Mucosa of rectum (tissue), 2 donors: ENCODE data around the gene SUGCT.
A peak's percentile ranks its signal among the peaks of the same experiment; 100 is the strongest.
"Not testable (repeated sequence)": the region's sequence is repeated elsewhere in the genome, so short reads cannot be mapped to it uniquely, and the experiment has no call there.

ENCODE experiments used
- H3K27ac ChIP-seq, 2 donors: one replicate each; pipeline ENCODE4 v1.7.0; 2013; ENCODE audit warnings: inconsistent platforms in 2 of 2, low read depth in 2 of 2, low read length in 2 of 2
- H3K27me3 ChIP-seq, 2 donors: one replicate each; pipeline ENCODE4 v1.7.0; 2013; ENCODE audit warnings: low read length in 2 of 2; ENCODE audit not compliant: control insufficient read depth in 2 of 2, insufficient read depth in 2 of 2
- H3K36me3 ChIP-seq, 2 donors: one replicate each; pipeline ENCODE4 v1.7.0; 2013; ENCODE audit warnings: low read length in 2 of 2; ENCODE audit not compliant: control insufficient read depth in 2 of 2, insufficient read depth in 2 of 2
- H3K4me1 ChIP-seq, 2 donors: one replicate each; pipeline ENCODE4 v1.7.0; 2013; ENCODE audit warnings: low read length in 2 of 2, mild to moderate bottlenecking in 1 of 2; ENCODE audit not compliant: control insufficient read depth in 2 of 2, insufficient read depth in 2 of 2
- H3K4me3 ChIP-seq, 2 donors: one replicate each; pipeline ENCODE4 v1.7.0; 2013; ENCODE audit warnings: low read length in 2 of 2
- H3K9ac ChIP-seq, 2 donors: one replicate each; pipeline ENCODE4 v1.7.0; 2013; ENCODE audit warnings: low read length in 2 of 2, low read depth in 1 of 2, mild to moderate bottlenecking in 1 of 2
- H3K9me3 ChIP-seq, 2 donors: one replicate each; pipeline ENCODE4 v1.7.0; 2013; ENCODE audit warnings: low read length in 2 of 2; ENCODE audit not compliant: control insufficient read depth in 2 of 2
- donor health status: healthy.
- donor health status: Normal muscosa, but diverticular disease.

Gene SUGCT

GRCh38 chr7:40138973-40139372, 4.2 kb downstream of the SUGCT start:
- no peak overlapping the region for H3K9ac ChIP-seq

GRCh38 chr7:40139891-40140290, 5.1 kb downstream of the SUGCT start:
- not testable (repeated sequence) for H3K36me3 ChIP-seq, H3K9ac ChIP-seq, H3K27me3 ChIP-seq, H3K27ac ChIP-seq, H3K4me1 ChIP-seq, H3K9me3 ChIP-seq, H3K4me3 ChIP-seq

More at GRCh38 chr7:40138973-40139372, 4.2 kb downstream of the SUGCT start:
- H3K27me3 ChIP-seq = no peaks in the 10 kb centered on the region
- no peaks in the 10 kb centered on the region for H3K36me3 ChIP-seq
- H3K4me3 ChIP-seq = no peak overlapping the region
- no peaks in the 10 kb centered on the region for H3K9me3 ChIP-seq
- H3K4me1 ChIP-seq = peaks cover 5% of the 10 kb centered on the region in 2 donors
- no peak overlapping the region for H3K27ac ChIP-seq

DNA sequence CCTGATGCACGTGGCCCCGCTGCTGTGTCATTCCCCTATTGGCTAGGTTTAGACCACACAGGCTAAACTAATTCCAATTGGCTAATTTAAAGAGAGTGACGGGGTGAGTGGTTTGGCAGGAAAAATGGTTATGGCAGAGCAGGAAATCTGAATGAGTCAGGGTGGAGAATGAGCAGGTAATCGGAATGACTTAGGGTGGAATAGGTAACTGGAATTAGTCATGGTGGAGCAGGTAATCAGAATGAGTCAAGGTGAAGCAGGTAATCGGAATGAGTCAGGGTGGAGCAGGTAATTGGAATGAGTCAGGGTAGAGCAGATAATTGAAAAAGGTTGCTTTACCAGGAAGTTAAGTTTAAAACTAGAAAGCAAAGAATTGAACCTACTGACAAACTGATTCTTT, 7.1 kb downstream of the SUGCT start:
- H3K27me3 ChIP-seq, H3K4me1 ChIP-seq: not testable (repeated sequence)
- H3K27ac ChIP-seq = peak overlapping the region in 1 of 2 donors; percentile 39

GRCh38 chr7:40145596-40146130, 10.9 kb downstream of the SUGCT start:
- not testable (repeated sequence) for H3K9ac ChIP-seq, H3K36me3 ChIP-seq, H3K4me3 ChIP-seq, H3K4me1 ChIP-seq, H3K27me3 ChIP-seq, H3K9me3 ChIP-seq
- peak overlapping the region in 1 of 2 donors; percentile 16 for H3K27ac ChIP-seq

More for the DNA sequence above, 7.1 kb downstream of the SUGCT start:
- H3K9me3 ChIP-seq, H3K4me3 ChIP-seq, H3K36me3 ChIP-seq, H3K9ac ChIP-seq: not testable (repeated sequence)

GRCh38 chr7:40147371-40148246, 12.8 kb downstream of the SUGCT start:
- H3K27ac ChIP-seq = no peak overlapping the region
- H3K9me3 ChIP-seq = no peaks in the 10 kb centered on the region
- no peaks in the 10 kb centered on the region for H3K27me3 ChIP-seq
- H3K36me3 ChIP-seq = no peaks in the 10 kb centered on the region
- H3K4me3 ChIP-seq = no peak overlapping the region
- H3K4me1 ChIP-seq = peaks cover 2 to 6% of the 10 kb centered on the region in 2 donors
- H3K9ac ChIP-seq = no peak overlapping the region

DNA sequence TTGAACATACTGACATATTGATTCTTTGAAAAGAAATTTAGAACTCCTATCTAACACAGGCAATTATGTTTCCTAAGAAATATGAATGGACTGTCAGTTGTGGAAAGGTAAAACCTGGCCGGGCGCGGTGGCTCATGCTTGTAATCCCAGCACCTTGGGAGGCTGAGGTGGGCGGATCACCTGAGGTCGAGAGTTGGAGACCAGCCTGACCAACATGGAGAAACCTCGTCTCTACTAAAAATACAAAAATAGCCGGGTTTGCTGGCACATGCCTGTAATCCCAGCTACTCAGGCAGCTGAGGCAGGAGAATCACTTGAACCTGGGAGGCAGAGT, 13.4 kb downstream of the SUGCT start:
- H3K4me1 ChIP-seq, H3K27ac ChIP-seq, H3K9ac ChIP-seq, H3K27me3 ChIP-seq, H3K9me3 ChIP-seq, H3K36me3 ChIP-seq, H3K4me3 ChIP-seq: not testable (repeated sequence)

DNA sequence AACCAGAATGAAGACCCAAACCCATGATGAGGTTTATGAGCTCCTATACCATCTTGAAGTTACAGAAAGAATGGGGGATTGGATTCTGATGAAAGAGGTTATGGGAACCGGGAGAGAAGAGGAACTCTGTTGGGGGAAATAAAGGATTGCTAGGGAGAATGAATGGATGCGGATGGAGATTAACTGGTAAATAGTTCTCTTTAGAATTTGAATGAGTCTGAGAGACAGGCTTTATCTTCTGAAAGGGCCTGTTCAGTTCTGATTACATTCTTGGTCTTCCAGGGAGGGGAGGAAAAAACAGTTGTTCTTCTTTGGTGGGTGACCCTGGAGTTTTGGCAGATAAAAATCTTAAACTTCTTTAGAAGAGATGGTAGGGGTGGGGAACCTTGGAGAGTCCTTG, 13.9 kb downstream of the SUGCT start:
- Histone ChIP-seq H3K9ac (no peak overlapping the region), H3K36me3 (no peaks in the 10 kb centered on the region), H3K4me1 (peaks cover 2 to 6% of the 10 kb centered on the region in 2 donors), H3K27me3 (no peaks in the 10 kb centered on the region), H3K4me3 (no peak overlapping the region), H3K9me3 (no peaks in the 10 kb centered on the region), H3K27ac (no peak overlapping the region)

DNA sequence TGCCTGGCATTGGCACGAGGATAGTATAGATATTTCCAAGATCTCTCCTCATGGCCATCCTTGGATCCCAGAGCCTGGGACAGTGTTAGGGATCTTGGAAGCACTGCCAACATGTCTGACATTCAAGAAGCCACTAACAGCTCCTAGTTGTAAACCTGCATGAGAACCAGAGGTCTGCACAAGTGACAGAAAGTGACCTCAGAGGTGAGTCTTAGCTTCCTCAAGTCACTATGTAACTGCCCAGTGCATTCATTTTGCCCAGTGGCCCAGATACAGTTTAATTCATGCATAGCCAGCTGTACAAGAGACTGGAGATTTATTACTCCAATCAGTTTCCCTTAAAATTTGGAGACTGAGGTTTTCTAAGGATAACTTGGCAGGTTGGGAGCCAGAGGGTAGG, 16.7 kb downstream of the SUGCT start:
- Histone ChIP-seq H3K36me3 (no peaks in the 10 kb centered on the region), H3K27ac (no peak overlapping the region), H3K4me1 (peaks cover 2 to 6% of the 10 kb centered on the region in 2 donors), H3K9ac (no peak overlapping the region), H3K27me3 (no peaks in the 10 kb centered on the region), H3K9me3 (no peaks in the 10 kb centered on the region), H3K4me3 (no peak overlapping the region)

GRCh38 chr7:40156988-40157387, 22.2 kb downstream of the SUGCT start:
- Histone ChIP-seq H3K27ac (peak overlapping the region; percentile 35 to 62), H3K27me3 (no peaks in the 10 kb centered on the region), H3K4me3 (peak overlapping the region; percentile 36 to 67), H3K9me3 (no peaks in the 10 kb centered on the region), H3K9ac (peak overlapping the region in 1 of 2 donors; percentile 31), H3K4me1 (peaks cover 2 to 8% of the 10 kb centered on the region in 2 donors), H3K36me3 (no peaks in the 10 kb centered on the region)

- Histone ChIP-seq H3K27ac (no peak overlapping the region), H3K27me3 (no peaks in the 10 kb centered on the region), H3K36me3 (no peaks in the 10 kb centered on the region), H3K9ac (no peak overlapping the region), H3K4me3 (no peak overlapping the region), H3K4me1 (no peaks in the 10 kb centered on the region), H3K9me3 (no peaks in the 10 kb centered on the region)
Observed at GRCh38 chr7:40162516-40162915, 27.7 kb downstream of the SUGCT start.
